ENCODE data around the gene PIP5K1B. TPM values are rescaled to one million over a fixed set of nuclear protein-coding genes. Genes with fewer than 3 reads are reported as not detected.

PIP5K1B gene
- total and polyA plus RNA-seq, 2 donors (not counting 3 experiments of a cell fraction or from before 2014, with no cell fraction given), result 0.27 TPM; not detected in 1

- intact Hi-C loops (cut with micrococcal nuclease), result loop anchor here (5.0 kb wide), 1 partner anchor 42 kb away; no protein-coding TSS in a partner anchor
- POLR2A ChIA-PET, result no interaction called here
- no peaks in the 10 kb centered on the region for H3K79me2 ChIP-seq (ENCODE audit: control insufficient read depth, insufficient read depth, low read length)
- H4K20me1 ChIP-seq (replicated peaks; ENCODE audit: control insufficient read depth, extremely low read depth, insufficient read depth, low read length), result no peaks in the 10 kb centered on the region
- dilution Hi-C loops (cut with MboI; ENCODE audit: extremely low pct_ligation_motif_present, low sequenced_read_pairs), result no loop called here
- no peak overlapping the region for H2AFZ ChIP-seq (ENCODE audit: low read depth, low read length)
- no peaks in the 10 kb centered on the region for H3K9me3 ChIP-seq (replicated peaks; ENCODE audit: control insufficient read depth, insufficient read depth, low read length)
- H3K9me1 ChIP-seq (replicated peaks; ENCODE audit: control insufficient read depth, extremely low read depth, insufficient read depth, low read length), result no peaks in the 10 kb centered on the region
- H3K4me1 ChIP-seq (ENCODE audit: control insufficient read depth, extremely low read depth, insufficient read depth, low read length), result no peaks in the 10 kb centered on the region
- TF ChIP-seq MAX (IDR thresholded peaks at IDR 0.05; ENCODE audit: insufficient read depth, insufficient read length) (no peak), EZH2 (IDR thresholded peaks at IDR 0.05; ENCODE audit: borderline replicate concordance, low read depth, low read length, severe bottlenecking) (peak; percentile 25)
- peaks cover 23 to 33% of the 10 kb centered on the region in 2 experiments for H3K27me3 ChIP-seq (ENCODE audit: control insufficient read depth in 2 of 2, insufficient read depth in 2 of 2, low read length in 2 of 2)
- no peak for DNase-seq (ENCODE audit: low read depth, low spot score)
- no peak overlapping the region for H3K4me3 ChIP-seq (replicated peaks in 1 of 3; ENCODE audit: insufficient read depth in 1 of 3, low read depth in 1 of 3, low read length in 3 of 3)
- no peaks in the 10 kb centered on the region for H3K36me3 ChIP-seq (ENCODE audit: control insufficient read depth in 2 of 2, extremely low read depth in 1 of 2, insufficient read depth in 2 of 2, low read length in 2 of 2)
- H3K27ac ChIP-seq (ENCODE audit: insufficient read depth, low read depth, low read length), result no peak overlapping the region
- no peak for FAIRE-seq
- no peak overlapping the region for H3K4me2 ChIP-seq (ENCODE audit: insufficient read depth, low read length)
- CTCF ChIA-PET, result no interaction called here
- no TSS peak for BruUV-seq (replicated peaks)
- H3K9ac ChIP-seq (replicated peaks; ENCODE audit: extremely low read depth, insufficient read depth, low read length), result no peak overlapping the region
These were observed 89.9 kb downstream of the PIP5K1B start for GRCh38 chr9:68794898-68795297.

- ChIA-PET CTCF (no interaction called here), POLR2A (no interaction called here)
- no peaks in the 10 kb centered on the region for H4K20me1 ChIP-seq (replicated peaks; ENCODE audit: control insufficient read depth, extremely low read depth, insufficient read depth, low read length)
- H3K4me2 ChIP-seq (ENCODE audit: insufficient read depth, low read length), result no peak overlapping the region
- H3K9me1 ChIP-seq (replicated peaks; ENCODE audit: control insufficient read depth, extremely low read depth, insufficient read depth, low read length), result no peaks in the 10 kb centered on the region
- DNase-seq (ENCODE audit: low read depth, low spot score) (no peak), FAIRE-seq (no peak)
- H3K79me2 ChIP-seq (ENCODE audit: control insufficient read depth, insufficient read depth, low read length), result no peaks in the 10 kb centered on the region
- no peak overlapping the region for H2AFZ ChIP-seq (ENCODE audit: low read depth, low read length)
- BruUV-seq (replicated peaks), result no TSS peak
- H3K4me3 ChIP-seq (replicated peaks in 1 of 3; ENCODE audit: insufficient read depth in 1 of 3, low read depth in 1 of 3, low read length in 3 of 3), result no peak overlapping the region
- no peak overlapping the region for H3K27ac ChIP-seq (ENCODE audit: insufficient read depth, low read depth, low read length)
- no peaks in the 10 kb centered on the region for H3K4me1 ChIP-seq (ENCODE audit: control insufficient read depth, extremely low read depth, insufficient read depth, low read length)
- H3K9ac ChIP-seq (replicated peaks; ENCODE audit: extremely low read depth, insufficient read depth, low read length), result no peak overlapping the region
- no peaks in the 10 kb centered on the region for H3K36me3 ChIP-seq (ENCODE audit: control insufficient read depth in 2 of 2, extremely low read depth in 1 of 2, insufficient read depth in 2 of 2, low read length in 2 of 2)
- intact Hi-C loops (cut with micrococcal nuclease), result no loop called here
- dilution Hi-C loops (cut with MboI; ENCODE audit: extremely low pct_ligation_motif_present, low sequenced_read_pairs), result no loop called here
- H3K27me3 ChIP-seq (ENCODE audit: control insufficient read depth in 2 of 2, insufficient read depth in 2 of 2, low read length in 2 of 2), result peaks cover 23 to 33% of the 10 kb centered on the region in 2 experiments
- no peaks in the 10 kb centered on the region for H3K9me3 ChIP-seq (replicated peaks; ENCODE audit: control insufficient read depth, insufficient read depth, low read length)
- TF ChIP-seq POLR2AphosphoS5 (IDR thresholded peaks at IDR 0.05; ENCODE audit: insufficient read depth, low read depth, low read length), result no peak
- no peak for TF ChIP-seq MAX (IDR thresholded peaks at IDR 0.05; ENCODE audit: insufficient read depth, insufficient read length)
- no peak for TF ChIP-seq MYC (IDR thresholded peaks at IDR 0.05; ENCODE audit: low read depth, low read length)
- TF ChIP-seq FOS (IDR thresholded peaks at IDR 0.05; ENCODE audit: borderline replicate concordance, insufficient read depth, low read length), result no peak
- TF ChIP-seq CTCF (IDR thresholded peaks at IDR 0.05; ENCODE audit: extremely low read depth in 1 of 2, insufficient read depth in 1 of 2, low read depth in 1 of 2, low read length in 2 of 2), result no peak
- no peak for TF ChIP-seq EZH2 (IDR thresholded peaks at IDR 0.05; ENCODE audit: borderline replicate concordance, low read depth, low read length, severe bottlenecking)
- TF ChIP-seq GATA2 (IDR thresholded peaks at IDR 0.05; ENCODE audit: insufficient read depth, insufficient read length, low read depth, low read length), result no peak
- no peak for TF ChIP-seq JUN (IDR thresholded peaks at IDR 0.05; ENCODE audit: borderline replicate concordance, insufficient read depth, insufficient read length, low read depth)
- no peak for TF ChIP-seq POLR2A (IDR thresholded peaks at IDR 0.05; ENCODE audit: low read depth, low read length)
These were observed 90.4 kb downstream of the PIP5K1B start for GRCh38 chr9:68795411-68795810.
